Transverse colon (tissue), 4 donors: ENCODE results near the gene TAF4. TPM values are rescaled to one million over a fixed set of nuclear protein-coding genes. Genes with fewer than 3 reads are reported as not detected.

Experiments used
- DNase-seq: peaks from one replicate; pipeline ENCODE4 v3.0.0-alpha.2; 2019
- H3K27ac ChIP-seq, 4 donors: fragments of 200-600 bp; sonication (generic); 2 replicates each; pipeline ENCODE4 v1.5.1; 2016 to 2018; ENCODE audit warnings: inconsistent platforms in 4 of 4
- H3K27me3 ChIP-seq: fragments of 200-600 bp; sonication (generic); 2 replicates; pipeline ENCODE4 v1.5.1; 2017; ENCODE audit warnings: inconsistent platforms
- H3K36me3 ChIP-seq, 4 donors: fragments of 200-600 bp; sonication (generic); 2 replicates each; pipeline ENCODE4 v1.5.1; 2017 to 2019; ENCODE audit warnings: inconsistent platforms in 4 of 4
- H3K4me1 ChIP-seq, 4 donors: fragments of 200-600 bp; sonication (generic); 2 replicates each; pipeline ENCODE4 v1.5.1; 2017 to 2020; ENCODE audit warnings: inconsistent platforms in 4 of 4
- H3K4me3 ChIP-seq, 4 donors: fragments of 200-600 bp; sonication (generic); 1 replicate in 1 of 4; 2 replicates in 3 of 4; pipeline versions ENCODE4 v1.5.1 to v1.6.1; 2017 to 2019; ENCODE audit warnings: inconsistent platforms in 4 of 4
- H3K9me3 ChIP-seq, 2 donors: fragments of 200-600 bp; sonication (generic); 2 replicates each; pipeline ENCODE4 v1.5.1; 2017 to 2019; ENCODE audit warnings: inconsistent platforms in 2 of 2
- CTCF ChIP-seq, 5 experiments: fragments of 200-600 bp in 3 of 5; fragments of 450-650 bp in 2 of 5; sonication (generic) in 3 of 5; IDR thresholded peaks; 1 replicate in 2 of 5; 2 replicates in 3 of 5; pipeline ENCODE4 v1.5.1; 2016 to 2017; ENCODE audit warnings: antibody characterized with exemption in 5 of 5, inconsistent platforms in 3 of 5, mild to moderate bottlenecking in 2 of 5, moderate library complexity in 1 of 5
- EP300 ChIP-seq: sonication (generic); formaldehyde crosslinking; IDR thresholded peaks from one replicate; pipeline ENCODE4 v1.6.1; 2017; ENCODE audit warnings: antibody characterized with exemption, low read depth
- POLR2A ChIP-seq: fragments of 450-650 bp; IDR thresholded peaks from one replicate; pipeline ENCODE4 v1.6.1; 2016; ENCODE audit warnings: antibody characterized with exemption, mild to moderate bottlenecking, moderate library complexity
- POLR2AphosphoS5 ChIP-seq, 3 donors: sonication (generic); formaldehyde crosslinking; IDR thresholded peaks; one replicate each; pipeline ENCODE4 v1.6.1; 2016; ENCODE audit warnings: antibody characterized with exemption in 3 of 3
- WGBS, 2 donors: methylation state at CpG; one replicate each; pipeline ENCODE4 v1.1.5; 2018; ENCODE audit warnings: low coverage in 1 of 2; 5-methylcytosine and 5-hydroxymethylcytosine counted together
- in situ Hi-C, 4 donors: fragments of 200-750 bp; cut with MboI; loops; one replicate each; pipeline versions ENCODE4 v1.15.0 to v1.15.1; 2017; ENCODE audit warnings: low sequenced_read_pairs in 3 of 4, low pct_ligation_motif_present in 1 of 4, low pct_unique_long_range_greater_than_20kb in 1 of 4
- intact Hi-C: fragments of 100-400 bp; cut with DNase I; formaldehyde crosslinking; loops from one replicate; pipeline ENCODE4 v1.15.1; 2023; ENCODE audit warnings: low total_unique reads
- total RNA-seq, 4 donors: library from RNA; depleted of rRNA; stranded (reverse); fragments of >200 nt; gene quantifications; one replicate each; pipeline ENCODE4 v1.1.0, GENCODE V29; 2016

Gene TAF4
- total RNA-seq, 4 donors from 2014 or later: 18.9 to 39.5 (median 24.3) TPM

DNA sequence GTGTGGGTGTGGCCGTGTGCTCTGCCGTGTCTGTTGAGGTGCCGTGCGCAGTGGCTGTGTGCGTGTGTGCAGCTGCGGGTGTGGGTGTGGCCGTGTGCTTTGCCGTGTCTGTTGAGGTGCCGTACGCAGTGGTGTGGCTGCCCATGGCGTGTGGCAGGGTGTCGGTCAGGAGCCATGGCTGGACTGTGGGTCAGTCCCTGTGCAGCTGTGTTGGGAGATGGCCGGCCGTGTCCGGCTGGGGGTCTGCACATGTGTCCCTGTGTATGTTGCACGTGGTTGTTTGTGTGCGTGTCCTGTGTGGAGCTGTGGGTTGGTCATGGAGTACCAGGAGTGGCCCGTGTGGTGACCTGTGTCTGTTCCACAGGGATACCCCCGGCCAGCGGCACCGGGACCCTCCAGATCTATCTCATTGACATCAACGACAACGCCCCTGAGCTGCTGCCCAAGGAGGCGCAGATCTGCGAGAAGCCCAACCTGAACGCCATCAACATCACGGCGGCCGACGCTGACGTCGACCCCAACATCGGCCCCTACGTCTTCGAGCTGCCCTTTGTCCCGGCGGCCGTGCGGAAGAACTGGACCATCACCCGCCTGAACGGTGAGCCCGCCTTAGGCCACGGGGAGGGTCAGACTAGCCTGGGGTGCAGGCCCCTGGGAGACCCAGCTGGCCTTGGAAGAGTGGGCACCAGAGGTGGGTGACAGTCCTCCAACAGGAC, 137.7 kb downstream of the TAF4 start:
- Histone ChIP-seq H3K4me3 (no peak overlapping the region), H3K36me3 (no peaks in the 10 kb centered on the region), H3K27me3 (no peaks in the 10 kb centered on the region), H3K4me1 (no peaks in the 10 kb centered on the region), H3K27ac (no peak overlapping the region), H3K9me3 (no peaks in the 10 kb centered on the region)
- DNase-seq: no peak
- intact Hi-C loops (no loop called here), in situ Hi-C loops (no loop called here)
- WGBS, 2 donors: 89% methylated on average over 35 of the region's 43 CpGs; no CpG with 5 or more reads in 1 of the 2 donors
- TF ChIP-seq CTCF (IDR thresholded peaks at IDR 0.05) (no peak), POLR2AphosphoS5 (IDR thresholded peaks at IDR 0.05) (no peak), EP300 (no peak), POLR2A (no peak)

DNA sequence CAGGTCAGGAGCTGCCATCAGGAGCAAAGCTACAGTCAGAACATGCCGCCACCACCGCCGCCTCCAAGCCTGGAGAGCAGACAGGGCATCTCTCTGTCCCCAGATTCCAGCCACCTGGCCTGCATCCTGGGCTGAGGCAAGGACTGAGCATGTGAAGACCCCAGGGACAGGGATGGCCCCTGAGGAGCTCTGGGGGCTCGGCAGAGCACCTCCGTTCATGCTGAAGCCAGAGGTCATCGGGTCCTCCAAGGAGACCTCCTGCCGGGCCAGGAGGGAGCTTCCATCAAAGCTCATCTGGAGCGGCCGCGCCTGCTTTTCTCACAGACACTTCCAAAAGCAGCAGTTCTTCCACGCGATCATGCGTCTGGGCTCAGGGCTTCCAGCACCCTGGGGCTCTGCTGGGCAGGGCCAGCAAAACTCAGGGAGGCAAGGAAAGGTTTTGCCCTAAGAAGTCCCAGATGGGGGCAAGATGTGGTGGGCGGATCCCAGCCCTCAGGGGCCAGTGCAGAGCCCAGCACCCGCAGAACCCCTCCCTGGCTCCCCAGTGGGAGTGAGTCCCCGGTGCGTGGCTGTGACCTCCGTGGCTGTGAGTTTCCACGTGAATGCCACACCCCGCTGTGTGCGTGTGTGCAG, 138.4 kb downstream of the TAF4 start:
- H3K9me3 ChIP-seq: no peaks in the 10 kb centered on the region
- no peaks in the 10 kb centered on the region for H3K4me1 ChIP-seq
- no peaks in the 10 kb centered on the region for H3K27me3 ChIP-seq
- in situ Hi-C loops: no loop called here
- H3K36me3 ChIP-seq: no peaks in the 10 kb centered on the region
- no peak overlapping the region for H3K27ac ChIP-seq
- intact Hi-C loops: no loop called here
- DNase-seq: no peak
- TF ChIP-seq POLR2AphosphoS5 (IDR thresholded peaks at IDR 0.05): no peak
- TF ChIP-seq EP300: no peak
- TF ChIP-seq CTCF (IDR thresholded peaks at IDR 0.05): no peak
- no peak for TF ChIP-seq POLR2A
- no peak overlapping the region for H3K4me3 ChIP-seq
- 81% methylated on average over 18 of the region's 21 CpGs; no CpG with 5 or more reads in 1 of the 2 donors for WGBS, 2 donors

DNA sequence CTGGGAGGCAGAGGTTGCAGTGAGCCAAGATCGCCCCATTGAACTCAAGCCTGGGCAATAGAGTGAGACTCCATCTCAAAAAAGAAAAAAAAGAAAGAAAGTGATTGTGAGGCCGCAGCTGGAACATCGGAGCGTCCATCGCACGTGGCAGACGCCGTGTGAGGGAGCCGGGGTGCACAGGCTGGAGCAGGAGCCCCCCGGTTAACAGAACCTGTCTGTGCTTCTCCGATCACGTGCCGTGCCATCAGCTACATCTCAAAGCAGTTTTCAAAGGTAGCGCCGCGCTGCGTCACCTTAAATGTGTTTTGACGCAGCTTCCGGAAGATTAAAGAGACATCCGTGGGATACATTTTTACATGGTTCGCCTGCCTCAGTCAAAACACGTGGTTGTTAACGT, 138.9 kb downstream of the TAF4 start:
- H3K27me3 ChIP-seq: no peaks in the 10 kb centered on the region
- TF ChIP-seq CTCF (IDR thresholded peaks at IDR 0.05) (no peak), POLR2A (no peak), POLR2AphosphoS5 (IDR thresholded peaks at IDR 0.05) (no peak)
- no peaks in the 10 kb centered on the region for H3K4me1 ChIP-seq
- no peak for DNase-seq
- intact Hi-C loops: no loop called here
- in situ Hi-C loops: no loop called here
- WGBS, 2 donors: 85% methylated on average over 23 of the region's 23 CpGs; no CpG with 5 or more reads in 1 of the 2 donors
- H3K36me3 ChIP-seq: no peaks in the 10 kb centered on the region
- no peak overlapping the region for H3K27ac ChIP-seq
- H3K4me3 ChIP-seq: no peak overlapping the region
- H3K9me3 ChIP-seq: no peaks in the 10 kb centered on the region

- H3K9me3 ChIP-seq: no peaks in the 10 kb centered on the region
- no peak for TF ChIP-seq POLR2A
- TF ChIP-seq EP300: no peak
- no peak for TF ChIP-seq POLR2AphosphoS5 (IDR thresholded peaks at IDR 0.05)
- no peak for TF ChIP-seq CTCF (IDR thresholded peaks at IDR 0.05)
- H3K4me1 ChIP-seq: no peaks in the 10 kb centered on the region
- H3K27ac ChIP-seq: no peak overlapping the region
- H3K4me3 ChIP-seq: no peak overlapping the region
- in situ Hi-C loops (no loop called here), intact Hi-C loops (no loop called here)
- H3K36me3 ChIP-seq: no peaks in the 10 kb centered on the region
- no peaks in the 10 kb centered on the region for H3K27me3 ChIP-seq
- no peak for DNase-seq
- 77% methylated on average over 14 of the region's 14 CpGs; no CpG with 5 or more reads in 1 of the 2 donors for WGBS, 2 donors
These were observed 139.4 kb downstream of the TAF4 start for GRCh38 chr20:61926253-61926613.
